EL (cell line): ENCODE measurements around the gene NMU.
"Not testable (repeated sequence)": the region's sequence is repeated elsewhere in the genome, so short reads cannot be mapped to it uniquely, and the experiment has no call there.

Experiments used
- DNase-seq: peaks from one replicate; pipeline ENCODE4 v3.0.0-alpha.2; 2016

Gene NMU

GRCh38 chr4:55618546-55619143 is 17.5 kb downstream of the NMU start:
- DNase-seq = no peak

DNA sequence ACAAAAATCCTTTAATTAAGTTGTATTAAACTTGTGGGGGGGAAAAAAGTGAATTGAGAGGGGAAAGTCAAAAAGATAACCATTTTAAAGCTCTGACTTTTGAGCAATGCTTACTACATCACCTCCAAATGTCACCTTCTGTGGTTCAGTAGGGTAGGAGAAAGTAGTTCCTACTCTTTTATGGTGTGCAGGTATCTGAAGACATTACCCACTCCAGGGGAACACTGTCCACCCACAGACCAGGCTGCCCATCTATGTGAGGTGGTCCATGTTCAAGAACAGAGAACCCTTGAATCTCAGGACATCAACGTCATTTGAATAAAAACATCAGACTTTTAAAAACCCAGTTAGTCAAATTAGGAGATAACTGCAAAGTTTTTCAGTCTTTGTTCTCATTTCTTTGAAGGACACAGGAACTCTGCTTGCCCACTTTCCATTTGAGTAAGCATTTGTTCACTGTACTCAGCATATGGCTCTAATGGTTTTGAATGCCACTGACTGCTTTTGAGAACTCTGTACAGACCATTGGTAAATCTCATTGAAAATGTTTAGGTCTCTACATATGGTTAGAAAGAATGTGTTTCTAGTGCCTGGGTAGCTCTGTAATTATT is 18.4 kb downstream of the NMU start:
- DNase-seq = no peak

DNA sequence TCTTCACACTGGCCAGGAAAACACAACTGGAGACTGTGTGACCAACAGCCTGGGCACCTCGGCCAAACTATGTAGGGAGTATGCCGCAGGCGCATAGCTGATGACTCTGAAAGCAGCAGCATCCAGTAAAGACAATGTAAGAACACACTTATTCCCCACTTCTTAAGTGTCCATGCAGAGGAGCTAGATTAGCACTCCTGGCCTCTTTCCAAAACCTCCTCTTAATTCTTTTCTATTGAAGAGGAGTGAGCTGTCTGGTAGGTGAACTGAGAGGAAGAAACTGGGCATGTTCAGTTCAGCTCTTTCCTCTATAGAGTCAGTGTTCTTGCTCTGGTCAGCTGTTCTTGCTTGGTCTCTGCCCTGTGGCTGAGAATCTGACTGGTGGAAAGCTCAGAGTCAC is 21.1 kb downstream of the NMU start:
- DNase-seq = no peak

- DNase-seq = no peak
These were observed 22.5 kb downstream of the NMU start for GRCh38 chr4:55613621-55614020.

- no peak for DNase-seq
These were observed 23.8 kb downstream of the NMU start for GRCh38 chr4:55612341-55612740.

GRCh38 chr4:55611358-55612059 is 24.6 kb downstream of the NMU start:
- DNase-seq = no peak

GRCh38 chr4:55610381-55610780 is 25.7 kb downstream of the NMU start:
- no peak for DNase-seq

DNA sequence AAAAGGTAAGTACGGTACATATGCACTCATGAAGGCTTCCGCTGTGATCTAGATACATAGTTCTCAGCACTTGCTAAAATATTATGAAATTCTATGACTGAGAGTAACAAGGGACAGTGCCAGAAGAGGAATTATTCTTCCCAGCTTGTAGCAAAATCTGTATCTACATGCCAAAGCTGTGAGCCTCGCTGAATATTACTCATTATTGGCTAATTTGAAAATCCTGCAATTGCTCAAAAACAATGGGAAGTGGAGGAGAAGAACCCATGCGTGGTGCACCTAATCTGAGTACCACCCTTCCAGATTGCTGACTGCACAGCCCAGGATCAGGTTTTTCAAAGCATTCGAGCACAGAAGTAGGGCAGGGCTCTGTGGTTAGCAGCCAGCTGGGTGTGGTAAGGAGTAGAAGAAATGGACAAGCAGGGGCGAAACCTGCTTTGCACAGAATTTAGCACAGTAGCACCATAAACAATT is 26.7 kb downstream of the NMU start:
- peak; percentile 35 for DNase-seq

GRCh38 chr4:55608591-55608990 is 27.5 kb downstream of the NMU start:
- DNase-seq = no peak

GRCh38 chr4:55604996-55605395 is 31.1 kb downstream of the NMU start:
- no peak for DNase-seq

DNA sequence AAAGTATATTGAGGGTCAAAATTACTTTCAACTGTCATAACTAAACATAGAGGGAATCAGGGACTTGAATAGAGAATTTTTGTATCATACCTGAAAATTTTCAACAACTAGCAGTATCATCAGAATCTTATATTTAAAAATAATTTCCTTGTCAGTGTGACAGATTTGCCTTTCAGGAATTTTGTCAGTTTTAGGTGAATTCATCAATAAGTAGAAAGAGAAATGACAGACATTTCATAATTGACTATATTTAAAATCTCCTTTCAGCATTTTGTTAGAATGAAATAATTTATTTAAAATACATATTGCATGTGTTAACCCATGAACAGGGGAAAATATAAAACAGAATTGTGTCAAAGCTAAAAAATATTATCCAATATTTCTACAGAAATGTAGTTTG is 35.5 kb downstream of the NMU start:
- no peak for DNase-seq

DNA sequence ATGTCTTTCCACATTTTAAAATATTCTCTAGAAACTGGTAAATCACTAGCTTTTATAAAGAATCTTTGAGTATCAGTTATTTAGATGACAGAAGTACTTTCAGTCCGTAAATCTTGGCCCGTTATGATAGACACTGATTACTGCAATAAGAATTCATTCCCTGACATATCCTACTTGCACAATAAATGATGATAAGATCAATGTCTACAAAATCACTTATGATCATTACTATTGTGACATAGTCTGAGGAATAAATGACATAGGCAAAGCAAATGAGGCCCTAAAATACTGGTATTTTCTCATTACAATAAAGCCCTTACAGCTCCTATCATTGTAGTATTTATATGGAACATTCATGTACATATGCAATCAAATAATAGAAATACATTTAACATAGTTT is 37.5 kb downstream of the NMU start:
- no peak for DNase-seq

DNA sequence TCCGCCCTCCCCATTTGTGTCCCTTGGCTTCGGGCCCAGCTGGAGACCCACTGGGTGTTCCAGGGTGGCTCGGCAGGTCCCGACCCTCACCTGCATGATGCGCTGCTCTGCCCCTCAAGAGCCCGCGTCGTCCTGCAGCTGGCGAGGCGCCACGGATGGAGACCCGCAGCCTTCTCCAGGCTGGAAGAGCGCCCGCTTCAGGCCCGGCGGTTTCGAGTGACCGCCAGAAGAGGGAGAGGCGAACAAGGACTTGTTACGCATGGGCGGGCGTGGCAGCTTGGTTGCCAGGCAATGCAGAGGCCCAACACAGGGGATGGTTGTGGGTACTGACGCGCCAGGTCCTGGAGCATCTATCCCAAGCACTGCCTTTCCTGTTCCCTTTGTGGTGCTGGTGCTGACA is 44.1 kb downstream of the NMU start, which contains the start of gene PDCL2:
Gene PDCL2, minus strand, starts transcription at position 232 of the 400 bp plus-strand sequence. Its CDS starts 136 bp downstream, at position 96.
- DNase-seq = no peak

- no peak for DNase-seq
These were observed 47.9 kb downstream of the NMU start for GRCh38 chr4:55588160-55588559.

GRCh38 chr4:55582773-55583172 is 53.3 kb downstream of the NMU start:
- DNase-seq = not testable (repeated sequence)

DNA sequence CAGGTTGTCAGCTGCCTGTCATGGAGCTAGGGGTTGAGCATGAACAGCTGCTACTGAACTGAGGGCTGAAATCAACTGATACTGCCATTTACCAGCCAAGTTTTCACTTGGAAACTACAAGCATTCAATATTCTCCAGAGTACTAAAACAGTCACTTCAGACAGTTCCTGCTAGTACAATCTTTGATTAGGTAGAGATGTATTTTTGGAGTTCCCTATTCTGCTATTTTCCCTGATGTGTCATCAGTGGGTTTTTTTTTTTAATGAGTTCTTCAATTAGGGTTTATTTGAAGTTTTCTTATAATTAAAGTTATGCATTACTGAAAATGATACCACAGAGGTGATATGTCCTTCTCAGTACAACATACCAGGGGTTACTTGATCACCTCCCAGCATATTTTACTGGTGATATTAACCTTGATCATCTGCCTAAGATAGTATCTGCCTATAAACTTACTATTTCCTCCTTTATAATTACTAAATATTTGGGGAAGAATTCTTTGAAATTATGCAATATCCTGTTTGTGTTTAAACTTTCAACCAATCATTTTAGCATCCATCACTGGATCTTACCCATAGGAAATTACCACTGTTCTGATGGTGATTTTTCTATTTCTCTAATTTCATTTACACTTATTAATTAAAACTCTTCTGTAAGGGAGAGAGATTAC is 57.6 kb downstream of the NMU start:
- no peak for DNase-seq

DNA sequence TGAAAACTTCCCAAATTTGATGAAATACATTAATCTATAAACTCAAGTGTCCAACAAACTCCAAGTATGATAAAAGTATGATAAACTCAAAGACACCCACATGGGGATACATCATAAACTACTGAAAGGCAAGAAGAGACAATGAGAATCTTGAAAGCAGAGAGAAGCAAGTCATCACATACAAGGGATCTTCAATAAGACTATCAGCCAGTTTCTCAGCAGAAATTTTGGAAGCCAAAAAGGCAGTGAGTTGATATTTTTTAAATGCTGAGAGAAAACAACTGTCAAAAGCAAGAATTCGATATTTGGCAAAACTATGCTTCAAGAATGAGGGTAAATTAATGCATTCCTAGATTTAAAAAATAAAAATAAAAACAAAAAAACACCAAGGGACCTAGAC is 60.6 kb downstream of the NMU start:
- DNase-seq = no peak

DNA sequence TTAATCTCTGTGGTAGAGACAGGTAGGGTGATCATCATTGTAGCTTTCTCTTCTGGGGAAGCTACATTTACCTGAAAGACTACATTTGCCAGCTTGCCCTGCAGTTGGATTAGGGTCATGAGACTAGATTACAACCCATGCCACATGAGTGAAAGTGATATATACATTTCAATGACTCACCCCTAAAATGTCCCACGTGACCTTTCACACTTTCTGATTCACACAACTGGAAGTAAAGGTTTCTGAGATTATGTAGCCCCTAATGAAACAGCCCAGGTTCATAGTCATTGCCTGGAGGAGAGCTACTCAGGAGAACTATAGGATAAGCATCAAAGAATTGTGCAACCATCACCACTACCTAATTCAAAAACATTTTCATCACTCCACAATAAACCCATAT is 61.8 kb downstream of the NMU start:
- peak; percentile 8 for DNase-seq

GRCh38 chr4:55571806-55572205 is 64.3 kb downstream of the NMU start:
- no peak for DNase-seq

DNA sequence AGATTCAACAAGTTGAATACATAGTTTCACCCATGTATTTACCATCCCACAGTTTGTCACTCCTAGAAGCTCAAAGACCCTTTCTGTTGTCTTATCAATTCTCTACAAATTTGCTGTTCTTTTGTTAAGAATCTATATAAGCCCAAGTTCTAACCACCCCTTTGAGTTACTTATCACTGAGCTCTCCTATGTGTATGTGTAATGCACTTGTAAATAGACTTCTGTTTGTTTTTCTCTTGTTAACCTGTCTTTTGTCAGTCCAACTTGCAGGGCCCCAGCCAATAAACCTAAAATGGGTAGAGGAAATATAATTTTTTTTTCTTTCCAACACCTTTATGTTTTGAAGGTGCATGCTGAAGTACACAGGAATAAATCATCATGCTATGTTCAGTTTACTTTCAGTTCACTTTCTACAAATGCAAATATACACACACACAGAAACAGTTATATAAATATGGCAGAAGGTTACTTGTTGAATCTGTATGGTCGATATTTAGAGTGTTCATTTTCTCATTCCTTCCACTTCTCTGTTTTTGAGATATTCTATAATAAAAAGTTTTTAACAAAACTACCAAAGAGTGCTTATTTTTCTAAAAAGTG is 67.1 kb downstream of the NMU start:
- DNase-seq = no peak

GRCh38 chr4:55561889-55562288 is 74.2 kb downstream of the NMU start:
- DNase-seq = no peak

DNA sequence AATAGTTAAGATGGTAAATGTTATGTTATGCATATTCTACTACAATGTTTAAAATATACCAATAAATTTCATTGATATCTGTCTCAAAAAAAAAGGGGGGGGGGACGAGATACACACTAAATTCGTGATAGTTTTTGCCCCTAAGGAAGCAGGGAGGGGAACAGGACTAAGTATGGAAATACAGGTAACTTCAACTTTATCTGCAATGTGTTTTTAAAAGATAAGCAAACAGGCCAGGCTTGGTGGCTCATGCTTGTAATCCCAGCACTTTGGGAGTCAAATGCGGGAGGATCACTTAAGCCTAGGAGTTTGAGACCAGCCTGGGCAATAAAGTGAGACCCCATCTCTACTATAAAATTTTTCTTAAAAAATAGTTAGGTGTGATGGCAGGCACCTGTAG is 76.0 kb downstream of the NMU start:
- no peak for DNase-seq

DNA sequence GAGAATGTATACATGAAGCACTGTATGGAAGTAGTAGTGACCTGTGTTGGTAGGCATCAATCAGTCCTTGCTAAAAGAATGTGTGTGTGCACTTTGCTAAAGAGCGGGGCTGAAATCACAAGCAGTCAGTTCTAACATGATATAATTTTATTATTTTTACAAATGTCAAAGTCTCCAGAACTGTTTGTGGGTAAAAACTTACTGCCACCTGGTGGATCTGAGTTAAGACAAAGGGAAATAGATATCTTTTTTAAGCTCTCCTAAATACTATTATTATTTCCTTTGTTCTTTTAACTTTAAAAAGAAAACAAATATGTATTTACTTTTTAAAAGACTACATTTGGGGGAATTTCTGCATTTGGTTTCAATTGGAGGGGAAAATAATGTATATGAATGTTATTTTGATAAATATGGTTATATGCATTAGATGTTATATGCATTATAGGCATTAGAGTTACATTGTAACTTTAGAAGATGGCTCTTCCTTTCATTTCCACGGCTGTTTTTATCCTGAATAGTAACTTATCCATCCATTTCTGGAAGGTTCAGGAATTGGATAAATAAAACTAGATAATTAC is 81.6 kb downstream of the NMU start:
- peak; percentile 52 for DNase-seq
